Tibial nerve (tissue), 4 donors: ENCODE results near the gene SPACA4.

Source experiments
- EP300 ChIP-seq, 2 donors: sonication (generic); formaldehyde crosslinking; IDR thresholded peaks; one replicate each; pipeline ENCODE4 v1.6.1; 2017; ENCODE audit warnings: antibody characterized with exemption in 2 of 2, mild to moderate bottlenecking in 1 of 2
- TF ChIP-seq, protein P1 (sequence below), 5 experiments: fragments of 200-600 bp in 3 of 5; fragments of 450-650 bp in 2 of 5; sonication (generic) in 3 of 5; IDR thresholded peaks; one replicate each; pipeline ENCODE4 v1.5.1; 2016 to 2019; ENCODE audit warnings: antibody characterized with exemption in 5 of 5, mild to moderate bottlenecking in 3 of 5, moderate library complexity in 2 of 5

DNA sequence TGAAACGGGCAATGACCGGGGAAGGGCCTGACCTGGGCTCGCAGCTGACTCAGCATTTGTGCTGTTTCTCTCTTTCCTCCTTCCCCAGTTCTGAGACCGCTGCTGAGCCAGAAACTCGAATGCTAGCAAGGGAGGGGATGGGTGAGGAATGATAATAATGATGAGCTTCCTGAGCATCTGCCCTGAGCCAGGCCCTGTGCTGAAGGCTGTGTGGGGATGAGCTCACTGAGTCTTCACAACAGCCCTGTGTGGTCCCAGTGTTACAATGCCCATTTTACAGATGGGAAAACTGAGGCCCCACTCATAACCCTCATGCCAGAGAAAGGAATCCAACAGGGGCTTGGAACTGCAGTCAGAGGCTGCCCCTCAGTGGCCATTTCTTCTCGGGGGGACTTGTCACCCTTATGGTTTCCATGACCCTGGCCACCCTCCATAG is 46.4 kb upstream of the SPACA4 start:
- TF ChIP-seq, protein P1, sequence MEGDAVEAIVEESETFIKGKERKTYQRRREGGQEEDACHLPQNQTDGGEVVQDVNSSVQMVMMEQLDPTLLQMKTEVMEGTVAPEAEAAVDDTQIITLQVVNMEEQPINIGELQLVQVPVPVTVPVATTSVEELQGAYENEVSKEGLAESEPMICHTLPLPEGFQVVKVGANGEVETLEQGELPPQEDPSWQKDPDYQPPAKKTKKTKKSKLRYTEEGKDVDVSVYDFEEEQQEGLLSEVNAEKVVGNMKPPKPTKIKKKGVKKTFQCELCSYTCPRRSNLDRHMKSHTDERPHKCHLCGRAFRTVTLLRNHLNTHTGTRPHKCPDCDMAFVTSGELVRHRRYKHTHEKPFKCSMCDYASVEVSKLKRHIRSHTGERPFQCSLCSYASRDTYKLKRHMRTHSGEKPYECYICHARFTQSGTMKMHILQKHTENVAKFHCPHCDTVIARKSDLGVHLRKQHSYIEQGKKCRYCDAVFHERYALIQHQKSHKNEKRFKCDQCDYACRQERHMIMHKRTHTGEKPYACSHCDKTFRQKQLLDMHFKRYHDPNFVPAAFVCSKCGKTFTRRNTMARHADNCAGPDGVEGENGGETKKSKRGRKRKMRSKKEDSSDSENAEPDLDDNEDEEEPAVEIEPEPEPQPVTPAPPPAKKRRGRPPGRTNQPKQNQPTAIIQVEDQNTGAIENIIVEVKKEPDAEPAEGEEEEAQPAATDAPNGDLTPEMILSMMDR (IDR thresholded peaks at IDR 0.05) = no peak
- TF ChIP-seq EP300 (IDR thresholded peaks at IDR 0.05) = no peak
